ENCODE measurements around the gene MSL2.
A peak's percentile ranks its signal among the peaks of the same experiment; 100 is the strongest.

Gene MSL2, protein sequence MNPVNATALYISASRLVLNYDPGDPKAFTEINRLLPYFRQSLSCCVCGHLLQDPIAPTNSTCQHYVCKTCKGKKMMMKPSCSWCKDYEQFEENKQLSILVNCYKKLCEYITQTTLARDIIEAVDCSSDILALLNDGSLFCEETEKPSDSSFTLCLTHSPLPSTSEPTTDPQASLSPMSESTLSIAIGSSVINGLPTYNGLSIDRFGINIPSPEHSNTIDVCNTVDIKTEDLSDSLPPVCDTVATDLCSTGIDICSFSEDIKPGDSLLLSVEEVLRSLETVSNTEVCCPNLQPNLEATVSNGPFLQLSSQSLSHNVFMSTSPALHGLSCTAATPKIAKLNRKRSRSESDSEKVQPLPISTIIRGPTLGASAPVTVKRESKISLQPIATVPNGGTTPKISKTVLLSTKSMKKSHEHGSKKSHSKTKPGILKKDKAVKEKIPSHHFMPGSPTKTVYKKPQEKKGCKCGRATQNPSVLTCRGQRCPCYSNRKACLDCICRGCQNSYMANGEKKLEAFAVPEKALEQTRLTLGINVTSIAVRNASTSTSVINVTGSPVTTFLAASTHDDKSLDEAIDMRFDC

DNA sequence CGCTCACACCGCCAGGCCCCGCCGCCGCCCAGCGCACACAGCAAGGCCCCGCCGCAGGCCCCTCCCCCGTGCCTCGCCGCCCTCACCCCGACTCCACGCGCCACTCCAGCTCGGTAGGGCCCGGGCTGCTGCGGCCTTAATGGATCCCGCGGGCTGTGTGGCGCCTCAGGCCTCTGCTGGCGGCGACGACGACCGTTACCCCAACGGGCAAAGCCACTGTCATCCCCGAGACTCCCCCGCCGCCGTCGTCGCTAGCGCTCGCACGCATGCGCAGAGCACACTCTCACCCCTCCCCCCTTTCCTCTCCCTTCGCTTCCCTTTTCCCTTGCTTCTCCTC, at the start of gene MSL2:
Gene MSL2 (minus strand): TSS at position 272 of the 337 bp plus-strand sequence. CDS start 1,222 bp downstream, outside the sequence.
- peak within 1 kb of the TSS; percentile 97 for H3K4me2 ChIP-seq (ENCODE audit: low read length)
- peaks cover 23% of the 10 kb centered on the region for H3K36me3 ChIP-seq (replicated peaks; ENCODE audit: low read depth, low read length)
- no peaks in the 10 kb centered on the region for H3K27me3 ChIP-seq (ENCODE audit: low read depth, low read length)
- H3K4me3 ChIP-seq (ENCODE audit: low read length) = peak within 1 kb of the TSS; percentile 92
- H3K79me2 ChIP-seq (ENCODE audit: low read length) = peaks cover 57% of the 10 kb centered on the region
- H2AFZ ChIP-seq (ENCODE audit: low read depth, low read length) = peak within 1 kb of the TSS; percentile 91
- H4K20me1 ChIP-seq (ENCODE audit: insufficient read depth, low read length) = peaks cover 41% of the 10 kb centered on the region
- H3K4me1 ChIP-seq (ENCODE audit: low read length) = peaks cover 28% of the 10 kb centered on the region
- H3K9ac ChIP-seq (ENCODE audit: low read length) = peak within 1 kb of the TSS; percentile 89
- no peak for TF ChIP-seq EZH2phosphoT487 (IDR thresholded peaks at IDR 0.05; ENCODE audit: low read depth)
- TF ChIP-seq, protein P1, sequence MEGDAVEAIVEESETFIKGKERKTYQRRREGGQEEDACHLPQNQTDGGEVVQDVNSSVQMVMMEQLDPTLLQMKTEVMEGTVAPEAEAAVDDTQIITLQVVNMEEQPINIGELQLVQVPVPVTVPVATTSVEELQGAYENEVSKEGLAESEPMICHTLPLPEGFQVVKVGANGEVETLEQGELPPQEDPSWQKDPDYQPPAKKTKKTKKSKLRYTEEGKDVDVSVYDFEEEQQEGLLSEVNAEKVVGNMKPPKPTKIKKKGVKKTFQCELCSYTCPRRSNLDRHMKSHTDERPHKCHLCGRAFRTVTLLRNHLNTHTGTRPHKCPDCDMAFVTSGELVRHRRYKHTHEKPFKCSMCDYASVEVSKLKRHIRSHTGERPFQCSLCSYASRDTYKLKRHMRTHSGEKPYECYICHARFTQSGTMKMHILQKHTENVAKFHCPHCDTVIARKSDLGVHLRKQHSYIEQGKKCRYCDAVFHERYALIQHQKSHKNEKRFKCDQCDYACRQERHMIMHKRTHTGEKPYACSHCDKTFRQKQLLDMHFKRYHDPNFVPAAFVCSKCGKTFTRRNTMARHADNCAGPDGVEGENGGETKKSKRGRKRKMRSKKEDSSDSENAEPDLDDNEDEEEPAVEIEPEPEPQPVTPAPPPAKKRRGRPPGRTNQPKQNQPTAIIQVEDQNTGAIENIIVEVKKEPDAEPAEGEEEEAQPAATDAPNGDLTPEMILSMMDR (IDR thresholded peaks at IDR 0.05; ENCODE audit: low read depth, low read length) = no peak
- peak within 1 kb of the TSS; percentile 95 for H3K27ac ChIP-seq (ENCODE audit: low read length)
- no peaks in the 10 kb centered on the region for H3K9me3 ChIP-seq (ENCODE audit: insufficient read depth, low read length)

DNA sequence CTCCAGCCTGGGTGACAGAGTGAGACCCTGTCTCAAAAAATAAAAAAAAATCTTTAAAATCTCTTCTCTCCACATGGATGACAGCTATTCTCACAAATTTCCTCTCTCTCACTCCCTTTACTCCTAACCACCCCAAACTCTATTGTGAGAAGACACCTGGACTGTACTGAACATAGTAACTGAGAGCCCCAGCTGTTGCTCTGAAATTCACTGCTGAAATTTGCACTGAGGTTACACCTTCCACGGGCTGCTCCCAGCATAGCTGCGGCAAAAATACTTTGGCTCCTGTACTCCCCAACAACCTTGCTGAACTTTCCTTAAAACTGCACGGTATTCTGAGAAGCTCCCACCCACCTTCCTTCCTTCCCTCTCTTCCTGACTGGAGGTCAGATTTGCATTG, 49.6 kb upstream of the MSL2 start:
- H3K27me3 ChIP-seq (ENCODE audit: low read depth, low read length) = peaks cover 13% of the 10 kb centered on the region; the same call in 1 of the 2 replicates
- no peak overlapping the region for H3K27ac ChIP-seq (ENCODE audit: low read length)
- no peak overlapping the region for H3K9ac ChIP-seq (ENCODE audit: low read length)
- no peaks in the 10 kb centered on the region for H4K20me1 ChIP-seq (ENCODE audit: insufficient read depth, low read length)
- no peaks in the 10 kb centered on the region for H3K36me3 ChIP-seq (replicated peaks; ENCODE audit: low read depth, low read length)
- H3K9me3 ChIP-seq (ENCODE audit: insufficient read depth, low read length) = no peaks in the 10 kb centered on the region
- peaks cover 1% of the 10 kb centered on the region for H3K79me2 ChIP-seq (ENCODE audit: low read length)
- no peak overlapping the region for H3K4me3 ChIP-seq (ENCODE audit: low read length)
- no peak overlapping the region for H3K4me2 ChIP-seq (ENCODE audit: low read length)
- peaks cover 6% of the 10 kb centered on the region for H3K4me1 ChIP-seq (ENCODE audit: low read length)
- no peak for TF ChIP-seq EZH2phosphoT487 (IDR thresholded peaks at IDR 0.05; ENCODE audit: low read depth)
- TF ChIP-seq, protein P1 (IDR thresholded peaks at IDR 0.05; ENCODE audit: low read depth, low read length) = no peak
- no peak overlapping the region for H2AFZ ChIP-seq (ENCODE audit: low read depth, low read length)

- no peaks in the 10 kb centered on the region for H3K9me3 ChIP-seq (ENCODE audit: insufficient read depth, low read length)
- H3K4me3 ChIP-seq (ENCODE audit: low read length) = no peak overlapping the region
- no peak overlapping the region for H2AFZ ChIP-seq (ENCODE audit: low read depth, low read length)
- H4K20me1 ChIP-seq (ENCODE audit: insufficient read depth, low read length) = no peaks in the 10 kb centered on the region
- no peaks in the 10 kb centered on the region for H3K79me2 ChIP-seq (ENCODE audit: low read length)
- H3K36me3 ChIP-seq (replicated peaks; ENCODE audit: low read depth, low read length) = no peaks in the 10 kb centered on the region
- no peak overlapping the region for H3K4me2 ChIP-seq (ENCODE audit: low read length)
- no peaks in the 10 kb centered on the region for H3K4me1 ChIP-seq (ENCODE audit: low read length)
- H3K27ac ChIP-seq (ENCODE audit: low read length) = no peak overlapping the region
- peaks cover 43% of the 10 kb centered on the region for H3K27me3 ChIP-seq (ENCODE audit: low read depth, low read length)
- H3K9ac ChIP-seq (ENCODE audit: low read length) = no peak overlapping the region
- TF ChIP-seq, protein P1 (IDR thresholded peaks at IDR 0.05; ENCODE audit: low read depth, low read length) = no peak
- no peak for TF ChIP-seq EZH2phosphoT487 (IDR thresholded peaks at IDR 0.05; ENCODE audit: low read depth)
These were observed 43.0 kb upstream of the MSL2 start for GRCh38 chr3:136239094-136239493.

GRCh38 chr3:136237961-136238649, 42.0 kb upstream of the MSL2 start:
- TF ChIP-seq, protein P1 (IDR thresholded peaks at IDR 0.05; ENCODE audit: low read depth, low read length) = no peak
- TF ChIP-seq EZH2phosphoT487 (IDR thresholded peaks at IDR 0.05; ENCODE audit: low read depth) = no peak
- Histone ChIP-seq H3K4me1 (ENCODE audit: low read length) (peaks cover 3% of the 10 kb centered on the region; the same call in 1 of the 2 replicates), H3K9ac (ENCODE audit: low read length) (no peak overlapping the region), H3K36me3 (replicated peaks; ENCODE audit: low read depth, low read length) (no peaks in the 10 kb centered on the region), H3K27me3 (ENCODE audit: low read depth, low read length) (peaks cover 43% of the 10 kb centered on the region), H3K27ac (ENCODE audit: low read length) (no peak overlapping the region), H4K20me1 (ENCODE audit: insufficient read depth, low read length) (no peaks in the 10 kb centered on the region), H3K4me3 (ENCODE audit: low read length) (no peak overlapping the region), H3K9me3 (ENCODE audit: insufficient read depth, low read length) (no peaks in the 10 kb centered on the region), H3K79me2 (ENCODE audit: low read length) (no peaks in the 10 kb centered on the region), H3K4me2 (ENCODE audit: low read length) (no peak overlapping the region), H2AFZ (ENCODE audit: low read depth, low read length) (no peak overlapping the region)
